GDM1 (cell line): Measurements from ENCODE around the gene HAGHL.
A peak's percentile ranks its signal among the peaks of the same experiment; 100 is the strongest.

ENCODE experiments used
- DNase-seq: peaks from one replicate; lab custom pipeline; 2025; lab: John Stamatoyannopoulos, UW

HAGHL gene

GRCh38 chr16:720990-721764, 5.7 kb upstream of the HAGHL start, which contains the start of gene ANTKMT:
ANTKMT (plus strand) TSS chr16:721146; CDS start chr16:721275, 129 bp downstream.
- DNase-seq: peak; percentile 54

GRCh38 chr16:721765-722540, 5.0 kb upstream of the HAGHL start:
- DNase-seq: no peak

DNA sequence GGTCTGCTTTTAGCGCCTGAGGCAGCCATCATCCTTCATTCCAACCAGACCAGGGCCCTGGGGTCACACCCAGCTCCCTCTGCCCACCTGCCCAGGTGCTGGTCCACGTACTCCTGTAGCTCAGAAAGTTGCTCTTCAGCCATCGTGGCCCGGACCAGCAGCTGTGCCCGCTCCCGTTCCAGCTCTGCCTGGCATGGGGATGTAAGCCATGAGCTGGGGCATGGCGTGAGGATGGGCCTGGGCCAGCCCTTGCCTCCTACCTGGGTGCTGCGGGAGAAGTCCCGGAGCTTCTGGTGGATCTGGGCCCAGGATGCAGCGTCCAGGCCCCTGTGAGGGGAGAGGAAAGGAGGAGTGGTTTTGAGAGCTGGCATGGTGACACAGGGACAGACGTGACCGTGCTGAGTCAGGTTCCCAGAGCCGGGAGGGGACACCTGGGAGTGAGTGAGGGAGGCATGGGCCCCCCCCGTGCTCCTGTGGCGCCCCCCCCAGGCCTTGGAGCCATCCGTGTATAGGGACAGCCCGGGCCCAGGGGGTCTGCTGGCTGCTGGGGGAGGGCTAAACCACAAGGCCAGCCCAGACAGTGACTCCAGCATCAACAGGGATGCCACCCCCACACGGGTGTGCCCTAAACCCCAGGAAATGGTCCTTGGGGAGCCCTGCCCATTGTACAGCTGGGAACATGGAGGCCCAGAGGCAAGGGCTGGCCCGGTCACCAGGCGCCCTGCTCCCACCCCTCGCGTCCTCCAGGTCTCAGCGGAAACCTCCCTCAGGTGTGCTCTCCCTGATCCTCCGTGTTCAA, 3.9 kb upstream of the HAGHL start:
- DNase-seq: no peak

DNA sequence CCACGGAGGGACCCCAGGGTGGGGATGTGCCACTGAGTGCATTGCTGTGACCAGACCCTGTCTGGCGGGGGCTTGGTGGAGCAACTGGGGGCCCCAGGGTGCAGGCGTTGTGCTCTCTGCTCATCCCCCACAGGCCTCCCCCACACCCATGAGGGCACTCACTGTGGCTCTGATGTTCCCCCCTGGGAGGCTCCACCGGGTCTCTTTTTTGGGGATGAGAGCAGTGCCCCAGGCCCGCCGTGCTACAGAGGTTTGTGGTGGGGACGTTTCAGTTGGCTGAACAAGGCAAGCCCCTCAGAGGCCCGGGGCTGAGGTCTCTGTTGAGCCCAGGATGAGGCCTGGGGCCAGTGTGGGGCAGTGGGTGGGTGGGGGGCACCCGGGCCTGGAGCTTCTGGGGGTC, 3.2 kb upstream of the HAGHL start:
- no peak for DNase-seq

DNA sequence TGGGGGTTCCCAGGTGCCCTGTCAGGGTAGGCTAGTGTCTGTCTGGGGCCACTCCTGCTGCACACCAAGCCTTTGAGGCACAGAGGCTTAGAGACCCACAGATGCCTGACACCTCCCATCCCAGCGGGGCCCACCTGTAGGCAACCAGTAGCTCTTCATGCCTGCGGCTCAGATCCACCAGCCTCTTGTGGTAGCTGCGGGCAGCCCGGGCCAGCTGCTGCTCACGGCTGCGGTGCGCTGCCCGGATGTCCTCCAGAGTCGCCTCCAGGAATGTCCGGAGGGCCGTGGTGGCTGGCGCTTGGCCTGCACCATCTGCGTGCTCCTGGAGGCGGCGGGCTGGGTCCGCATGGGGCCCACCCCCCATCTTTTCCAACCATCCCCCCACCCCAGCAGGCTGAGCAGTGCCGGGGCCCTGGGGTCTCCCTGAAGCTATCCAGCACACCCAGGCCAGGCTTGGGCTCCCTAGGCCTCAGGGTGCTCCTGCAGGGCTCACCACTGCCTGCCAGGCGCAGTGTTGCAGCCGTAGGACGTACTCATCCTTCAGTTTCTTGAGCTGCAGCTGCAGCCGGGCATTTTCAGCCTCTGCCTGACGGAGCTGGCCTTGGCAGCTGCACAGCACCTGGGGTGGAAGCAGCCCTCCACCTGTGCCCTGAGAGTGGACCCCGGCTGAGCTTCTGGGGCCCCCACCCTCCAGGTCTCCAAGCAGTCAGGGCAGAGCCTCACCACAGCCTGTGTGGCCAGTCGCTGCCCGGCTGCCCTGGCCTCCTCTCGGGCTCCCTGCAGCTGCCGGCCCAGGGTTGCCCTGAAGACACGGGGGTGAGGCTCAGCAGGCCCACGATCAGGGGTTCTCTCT, 2.5 kb upstream of the HAGHL start:
- no peak for DNase-seq

- no peak for DNase-seq
Observed at GRCh38 chr16:725041-725376, 1.9 kb upstream of the HAGHL start.

DNA sequence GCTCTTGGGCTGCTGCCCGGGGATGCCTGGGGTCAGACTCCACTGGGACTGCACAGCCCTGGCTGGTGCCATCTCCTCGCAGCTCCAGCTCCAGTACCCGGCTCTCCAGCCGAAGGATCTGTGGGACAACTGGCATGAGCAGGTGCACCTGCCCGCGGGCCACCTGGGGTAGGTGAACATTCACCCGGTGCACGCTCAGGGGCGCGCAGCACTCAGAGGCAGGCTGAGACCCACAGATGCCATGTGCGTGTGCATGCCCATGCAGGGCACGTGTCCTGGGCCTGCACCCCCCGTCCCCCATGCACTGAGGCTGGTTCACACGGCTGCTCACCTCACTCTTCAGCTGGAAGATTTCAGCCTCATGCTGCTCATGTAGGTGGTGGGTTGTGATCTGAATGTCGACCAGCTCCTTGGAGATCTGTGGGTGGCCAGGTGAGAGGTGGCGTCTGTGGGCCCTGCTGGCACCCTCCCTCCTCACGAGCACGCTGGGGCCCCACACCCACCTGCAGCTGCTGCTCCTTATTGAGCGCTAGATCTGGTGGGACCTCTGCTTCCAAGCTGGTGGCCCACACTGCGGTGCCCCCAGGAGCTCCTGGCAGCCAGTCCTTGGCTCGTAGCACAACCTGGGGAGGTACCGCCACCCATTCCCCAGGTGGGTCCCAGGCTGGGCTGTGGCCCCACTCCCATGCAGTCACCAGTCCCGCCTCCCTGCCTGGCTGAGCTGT, 1.3 kb upstream of the HAGHL start:
- no peak for DNase-seq

GRCh38 chr16:726188-726437, 793 bp upstream of the HAGHL start:
- no peak for DNase-seq

- DNase-seq: no peak
Observed at GRCh38 chr16:727291-727977, 528 bp downstream of the HAGHL start.

GRCh38 chr16:728131-728889, 1.4 kb downstream of the HAGHL start:
- DNase-seq: no peak

DNA sequence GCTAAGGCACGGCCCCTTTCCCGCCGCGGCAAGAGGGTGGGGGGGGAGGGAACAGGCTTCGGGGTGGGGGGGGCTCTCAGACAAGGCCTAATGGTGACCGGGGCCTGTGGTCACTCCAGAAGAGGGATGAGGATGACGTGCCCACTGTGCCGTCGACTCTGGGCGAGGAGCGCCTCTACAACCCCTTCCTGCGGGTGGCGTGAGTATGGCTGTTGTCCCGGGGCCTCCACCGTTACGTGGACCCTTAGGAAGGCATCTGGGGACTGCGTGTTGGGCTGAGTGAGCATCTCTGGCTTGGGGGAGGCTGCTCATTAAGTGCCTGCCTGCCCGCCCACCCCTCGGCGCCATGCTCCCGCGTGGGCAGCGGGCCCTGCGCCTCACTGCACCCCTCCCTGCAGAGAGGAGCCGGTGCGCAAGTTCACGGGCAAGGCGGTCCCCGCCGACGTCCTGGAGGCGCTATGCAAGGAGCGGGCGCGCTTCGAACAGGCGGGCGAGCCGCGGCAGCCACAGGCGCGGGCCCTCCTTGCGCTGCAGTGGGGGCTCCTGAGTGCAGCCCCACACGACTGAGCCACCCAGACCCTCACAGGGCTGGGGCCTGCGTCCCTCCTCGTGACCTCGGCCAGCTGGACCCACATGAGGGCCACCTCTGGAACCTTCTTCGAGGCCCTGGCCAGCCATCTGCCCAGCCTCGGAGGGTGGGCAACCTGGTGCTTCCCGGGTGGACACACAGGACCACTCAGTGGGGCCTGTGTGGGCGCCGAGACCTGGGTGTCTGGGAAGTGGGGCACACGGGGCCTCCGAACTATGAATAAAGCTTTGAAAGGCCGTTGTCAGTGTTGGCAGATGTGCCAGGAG, 2.2 kb downstream of the HAGHL start:
- DNase-seq: no peak

DNA sequence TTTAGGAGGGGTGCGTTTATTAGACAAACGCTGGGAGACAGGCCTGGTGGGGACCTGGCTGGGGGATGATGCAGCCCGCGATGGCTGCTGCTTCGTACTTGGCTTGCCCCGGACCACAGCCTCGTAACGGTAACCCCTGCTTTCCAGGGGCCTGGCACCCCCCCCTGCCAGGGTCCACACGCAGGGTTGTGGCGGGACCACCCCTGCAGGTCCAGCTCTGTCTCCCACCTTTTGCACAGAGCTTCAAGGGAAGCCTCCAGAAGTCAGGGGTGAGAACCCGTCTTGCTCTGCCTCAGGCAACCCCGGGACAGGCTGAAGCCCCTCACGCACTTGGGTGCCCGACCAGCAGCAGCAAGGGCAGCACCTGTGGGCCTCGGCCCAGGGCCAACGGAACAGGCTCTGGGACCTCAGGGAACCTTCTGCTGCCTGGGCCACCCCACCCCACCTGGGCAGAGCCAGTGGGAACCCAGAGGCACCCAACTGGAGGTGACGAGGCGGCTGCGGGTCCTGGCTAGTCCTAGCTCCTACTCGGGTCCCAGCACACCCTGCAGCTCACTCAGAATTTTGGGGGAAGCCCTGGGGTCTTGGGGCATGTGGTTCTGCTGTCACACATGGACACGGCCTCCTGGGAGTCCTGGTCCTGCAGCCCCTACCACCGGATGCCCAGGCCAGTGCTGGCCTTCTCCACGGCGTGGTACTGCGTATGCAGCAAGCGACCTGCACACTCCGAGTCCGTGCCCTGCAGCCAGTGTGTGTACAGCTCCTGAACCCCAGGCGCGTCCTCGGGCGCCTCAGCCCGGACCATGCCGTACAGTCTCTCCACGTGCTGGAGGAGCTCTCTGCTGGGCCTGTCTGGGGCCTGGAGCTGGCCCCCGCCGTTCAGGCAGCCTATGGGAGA, 3.1 kb downstream of the HAGHL start:
- DNase-seq: no peak

DNA sequence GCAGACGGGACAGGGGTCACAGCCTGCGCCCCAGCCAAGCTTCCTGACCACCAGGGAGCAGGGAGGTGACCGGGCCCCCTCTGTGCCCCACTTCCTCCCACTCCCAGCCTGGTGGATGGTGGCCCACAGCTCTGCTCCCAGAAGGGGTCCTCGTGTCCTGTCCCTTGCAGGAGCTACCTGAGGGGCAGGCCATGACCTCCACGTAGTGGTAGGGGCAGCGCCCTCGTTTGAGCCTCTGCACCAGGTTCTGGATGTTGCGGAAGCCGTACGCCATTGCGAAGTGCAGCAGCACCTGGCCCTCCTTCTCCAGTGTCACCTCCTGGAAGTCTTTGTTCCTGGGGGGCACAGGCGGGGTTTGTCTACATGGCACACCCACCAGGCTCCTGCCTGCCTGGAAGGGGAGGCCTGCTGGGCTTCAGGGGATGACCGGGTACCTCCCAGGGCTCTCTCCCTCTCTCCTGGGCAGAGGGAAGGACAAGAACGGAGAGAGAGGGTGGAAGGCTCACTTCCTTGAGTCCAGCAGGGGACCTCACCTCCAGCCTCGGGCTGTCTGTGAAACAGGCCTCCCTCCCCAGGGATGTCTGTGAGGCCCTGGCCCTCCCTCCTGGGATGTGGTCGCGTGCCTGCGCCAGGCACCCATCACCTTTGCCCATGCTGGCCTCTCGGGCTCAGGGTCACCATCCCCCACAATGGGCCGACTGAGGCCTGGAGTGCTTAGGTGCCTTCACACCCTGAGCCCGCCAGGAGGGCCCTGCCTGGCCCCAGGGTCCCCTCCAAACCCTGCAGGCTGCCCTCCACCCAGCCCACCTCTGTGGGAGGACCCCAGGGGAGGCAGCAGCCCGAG, 4.0 kb downstream of the HAGHL start:
- DNase-seq: no peak

- DNase-seq: no peak
Observed at GRCh38 chr16:732332-732731, 5.4 kb downstream of the HAGHL start.

DNA sequence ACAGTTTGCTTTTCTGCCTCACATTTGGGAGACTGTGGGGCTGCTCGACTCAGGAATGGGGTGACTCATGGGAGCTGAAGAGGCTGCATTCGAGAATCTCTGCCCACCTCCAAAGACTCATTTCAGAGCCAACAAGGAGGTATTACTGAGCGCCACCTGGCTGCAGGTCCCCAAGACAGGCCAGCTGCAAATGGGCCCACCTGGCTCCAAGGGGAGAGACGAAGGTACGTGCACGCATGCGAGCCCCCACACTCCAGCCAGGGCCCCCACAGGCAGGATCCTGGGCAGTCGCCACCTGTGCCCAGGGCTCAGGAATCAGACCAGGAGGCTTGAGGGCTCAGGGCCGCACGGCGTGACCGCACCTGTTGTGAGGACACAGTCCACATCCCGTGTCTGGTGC, 6.0 kb downstream of the HAGHL start:
- DNase-seq: no peak

DNA sequence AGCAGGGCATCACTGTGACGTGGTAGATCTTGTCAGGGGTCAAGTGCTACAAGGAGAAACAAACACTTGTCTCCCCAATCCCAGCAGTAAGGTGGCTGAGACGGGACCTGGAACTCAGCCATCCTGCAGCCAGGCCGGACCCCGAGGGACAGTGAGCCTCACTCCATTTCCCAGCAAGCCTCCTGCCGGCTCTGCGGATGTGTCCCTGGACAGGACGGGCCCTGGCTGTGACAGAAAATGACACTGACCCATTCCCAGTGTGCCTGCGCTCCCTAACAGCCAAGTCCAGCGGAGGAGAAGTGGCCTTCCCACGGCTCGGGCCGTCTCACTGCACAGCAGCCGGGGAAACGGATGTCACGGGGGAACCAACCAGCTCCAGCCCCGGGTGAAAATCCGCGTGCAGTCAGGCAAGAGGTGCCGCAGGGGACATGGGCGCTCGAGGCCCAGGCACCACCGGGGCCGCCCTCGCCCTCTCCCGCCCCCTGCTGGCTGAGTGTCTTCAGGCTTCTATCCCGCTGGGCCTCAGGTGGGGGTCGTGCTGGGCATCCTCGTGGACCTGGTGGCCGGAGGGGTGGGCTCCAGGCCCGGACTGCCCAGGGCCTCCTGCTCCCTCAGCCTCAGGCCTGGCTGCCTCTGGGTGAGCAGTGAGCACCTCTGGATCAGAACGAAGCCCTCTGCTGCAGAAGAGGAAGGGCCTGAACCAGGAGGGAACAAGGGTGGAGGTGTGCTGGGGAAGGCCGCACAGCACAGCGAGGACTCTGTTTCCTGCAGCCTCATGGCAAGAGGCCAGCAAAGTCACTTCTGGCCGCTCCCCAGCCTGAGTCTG, 6.7 kb downstream of the HAGHL start:
- DNase-seq: no peak
